Measurements from ENCODE around the gene GALNT17.
"Not testable (repeated sequence)": the region's sequence is repeated elsewhere in the genome, so short reads cannot be mapped to it uniquely, and the experiment has no call there.

Gene GALNT17

DNA sequence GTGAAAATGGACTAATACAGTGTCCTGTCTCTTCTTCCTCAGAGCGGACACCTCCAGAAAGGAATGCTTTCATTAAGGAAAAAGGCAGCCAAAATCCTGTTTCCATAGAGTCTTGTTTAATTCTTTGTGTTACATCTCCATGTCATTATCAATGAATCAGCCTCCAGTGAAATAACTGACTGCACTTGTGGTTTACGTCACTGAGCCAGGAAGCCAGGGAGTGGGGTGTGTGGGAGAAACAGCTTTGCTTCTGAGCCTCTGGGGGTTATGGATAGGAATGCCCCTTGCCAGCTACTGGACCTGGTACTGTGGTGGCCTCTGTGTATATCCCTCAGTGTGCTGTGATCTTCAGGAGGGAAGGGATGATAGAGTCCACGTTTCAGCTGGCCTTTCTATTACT, 416.8 kb downstream of the GALNT17 start:
- DNase-seq (ENCODE audit: low spot score) (no peak), FAIRE-seq (no peak)

DNA sequence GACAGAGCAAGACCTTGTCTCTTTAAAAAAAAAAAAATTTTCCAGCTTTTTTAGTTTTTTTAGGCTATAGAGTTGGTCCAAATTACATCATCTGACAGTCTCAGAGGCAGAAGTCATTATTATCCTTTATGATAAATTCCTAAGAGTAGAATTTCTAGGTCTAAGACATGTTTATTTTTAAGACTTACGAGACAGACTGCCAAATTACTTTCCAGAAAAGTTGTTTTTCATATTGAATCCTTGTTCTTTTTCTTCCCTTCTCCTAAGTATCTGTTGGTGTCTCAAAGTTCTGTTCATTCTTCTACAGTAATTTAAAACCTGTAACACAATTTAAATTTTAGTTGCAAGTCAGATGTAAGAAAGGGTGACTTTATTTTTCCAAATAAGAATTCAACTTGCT, 421.4 kb downstream of the GALNT17 start:
- DNase-seq (ENCODE audit: low spot score) (no peak), FAIRE-seq (no peak)

DNA sequence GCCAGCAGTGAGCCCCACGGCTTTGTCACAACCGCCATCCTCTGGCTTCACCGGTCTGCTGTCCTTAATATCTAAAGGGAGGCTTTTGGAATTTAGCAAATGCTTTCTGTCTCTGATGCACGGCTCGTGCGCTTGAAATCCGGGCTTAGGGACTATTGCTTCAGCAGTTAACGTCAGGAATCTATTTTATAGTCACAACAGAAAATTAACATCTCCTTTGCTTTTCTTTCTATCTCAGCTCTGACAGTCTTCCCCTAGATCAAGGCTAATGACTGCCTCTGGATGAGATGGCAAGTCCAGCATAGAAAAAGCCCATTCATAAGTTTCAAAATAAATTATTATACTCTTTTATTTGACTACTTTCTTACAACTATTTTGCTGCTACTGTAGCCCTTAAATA, 423.8 kb downstream of the GALNT17 start:
- no peak for FAIRE-seq

DNA sequence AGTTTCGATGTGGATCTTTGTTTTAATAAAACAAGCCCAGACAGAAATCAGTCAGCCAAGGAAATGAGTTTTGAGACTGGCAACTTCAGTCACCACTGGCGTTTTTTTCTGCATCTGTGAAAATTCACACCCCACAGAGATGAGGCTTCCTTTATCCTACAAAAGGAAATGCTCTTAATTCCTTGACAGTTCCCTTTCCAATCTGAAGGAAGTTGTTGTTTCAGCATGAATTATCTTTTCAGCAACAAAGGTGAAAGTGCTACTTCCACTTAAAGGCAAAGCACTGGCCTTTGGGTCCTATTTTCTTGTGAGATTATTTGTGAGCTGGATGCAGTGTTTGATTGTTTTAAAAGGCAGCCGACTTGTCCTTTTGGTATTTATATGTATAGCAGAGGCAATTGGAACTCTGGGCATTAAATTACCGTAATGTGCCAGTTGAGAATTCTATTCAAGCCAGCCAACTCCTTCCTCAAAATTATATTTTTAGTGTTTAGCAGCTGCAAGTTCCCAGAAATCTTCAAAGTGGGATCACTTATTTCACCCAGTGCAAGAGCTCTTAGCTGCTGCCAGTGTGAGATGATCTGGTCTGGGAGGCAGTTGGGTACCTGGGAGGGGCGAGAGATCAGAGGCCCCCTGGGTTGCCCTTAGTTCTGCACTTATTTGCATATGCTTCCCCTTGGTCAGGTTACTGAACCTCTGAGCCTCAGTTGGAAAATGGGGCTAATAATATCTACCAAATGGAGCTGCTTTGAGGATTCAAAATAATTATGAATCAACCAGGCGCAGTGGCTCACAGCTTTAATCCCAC, 427.1 kb downstream of the GALNT17 start:
- no peak for FAIRE-seq
- no peak for DNase-seq (ENCODE audit: low spot score)

More for the DNA sequence above, 423.8 kb downstream of the GALNT17 start:
- DNase-seq (ENCODE audit: low spot score), result no peak

DNA sequence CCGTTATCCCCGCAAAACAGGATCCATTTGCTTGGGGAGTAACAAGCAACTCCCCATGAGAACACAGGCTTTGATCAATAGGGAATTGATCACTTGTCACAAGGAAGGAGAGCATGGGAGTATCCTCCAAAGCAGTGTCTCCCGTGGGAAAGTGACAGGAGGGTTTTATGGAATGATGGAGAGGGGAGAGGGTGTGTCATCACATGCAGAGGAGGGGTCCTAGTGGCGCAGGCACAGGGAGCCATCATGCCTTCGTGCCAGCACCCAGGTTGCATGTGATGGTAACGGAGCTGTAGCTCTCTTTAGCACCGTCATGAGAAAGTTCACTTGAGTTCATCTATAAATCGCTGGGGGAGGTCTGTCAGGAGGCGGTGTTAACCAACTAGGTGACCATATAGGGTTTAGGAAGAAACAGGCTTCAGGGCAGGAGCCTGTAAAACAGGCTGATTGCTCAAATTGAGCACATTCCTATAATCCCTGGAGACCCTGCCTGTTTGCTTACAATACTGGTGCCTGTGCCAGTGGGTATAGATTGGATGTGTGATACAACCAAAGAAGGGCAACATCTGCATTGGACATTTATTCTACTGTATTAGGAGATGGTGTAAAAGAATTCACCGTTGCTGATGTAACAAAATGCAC, 428.5 kb downstream of the GALNT17 start:
- DNase-seq (ENCODE audit: low spot score), result no peak
- FAIRE-seq, result no peak

DNA sequence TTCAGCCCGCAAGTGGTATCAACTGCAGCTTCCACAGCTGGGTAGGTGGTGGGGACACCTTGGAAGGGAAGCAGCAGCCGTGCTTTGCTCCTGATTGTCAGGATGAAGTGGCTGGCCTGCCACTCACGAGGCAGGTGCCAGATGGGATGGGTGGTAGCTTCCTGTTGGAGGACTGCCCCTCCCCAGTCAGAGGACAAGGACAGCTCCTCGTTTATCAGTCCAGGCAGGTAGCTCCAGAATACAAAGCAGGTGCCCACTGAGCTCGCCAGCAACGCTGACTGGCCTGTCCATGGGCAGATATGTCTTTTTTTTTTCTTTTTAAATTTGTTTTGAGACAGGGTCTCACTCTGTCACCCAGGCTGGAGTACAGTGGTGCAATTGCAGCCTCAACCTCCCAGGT, 431.3 kb downstream of the GALNT17 start:
- FAIRE-seq (no peak), DNase-seq (ENCODE audit: low spot score) (no peak)

DNA sequence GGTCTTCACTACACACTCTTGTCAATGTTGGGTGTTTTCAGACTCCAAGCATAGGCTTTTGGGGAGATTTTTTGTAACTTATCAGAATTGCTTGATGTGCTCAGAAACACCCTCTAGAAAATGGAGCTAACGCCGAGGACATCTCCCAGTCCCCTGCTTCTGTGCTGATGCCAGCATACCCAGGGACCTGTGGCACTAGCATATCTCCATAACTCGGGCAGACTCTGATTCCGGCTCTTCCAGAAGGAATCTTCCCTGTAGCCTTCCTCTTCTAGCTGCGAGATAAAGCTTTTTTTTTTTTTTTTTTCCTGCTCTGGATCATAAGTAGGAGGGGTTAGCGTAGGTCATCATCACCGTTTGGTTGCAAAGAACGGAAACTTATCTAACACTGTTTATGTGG, 434.4 kb downstream of the GALNT17 start:
- DNase-seq (ENCODE audit: low spot score), result no peak
- FAIRE-seq, result no peak

DNA sequence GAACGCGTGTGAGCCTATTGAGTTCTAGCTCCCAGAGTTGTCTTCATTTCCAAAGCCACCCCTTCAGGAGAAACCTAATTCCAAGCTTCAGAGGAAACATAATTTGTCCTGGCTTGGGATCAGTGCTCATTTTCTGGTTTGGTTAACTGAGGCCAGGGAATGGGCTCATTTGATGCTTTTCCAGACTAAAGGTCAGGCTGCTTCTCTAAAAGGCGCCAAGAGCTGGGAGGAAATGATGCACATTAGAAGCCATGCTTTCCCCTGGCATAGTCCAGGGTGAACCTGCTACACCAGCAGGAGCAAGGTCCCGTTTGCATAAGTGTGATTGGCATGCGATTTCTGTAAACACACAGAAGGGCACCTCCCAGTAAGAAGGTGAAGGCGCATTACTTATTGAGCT, 435.0 kb downstream of the GALNT17 start:
- no peak for FAIRE-seq
- DNase-seq (ENCODE audit: low spot score), result no peak

DNA sequence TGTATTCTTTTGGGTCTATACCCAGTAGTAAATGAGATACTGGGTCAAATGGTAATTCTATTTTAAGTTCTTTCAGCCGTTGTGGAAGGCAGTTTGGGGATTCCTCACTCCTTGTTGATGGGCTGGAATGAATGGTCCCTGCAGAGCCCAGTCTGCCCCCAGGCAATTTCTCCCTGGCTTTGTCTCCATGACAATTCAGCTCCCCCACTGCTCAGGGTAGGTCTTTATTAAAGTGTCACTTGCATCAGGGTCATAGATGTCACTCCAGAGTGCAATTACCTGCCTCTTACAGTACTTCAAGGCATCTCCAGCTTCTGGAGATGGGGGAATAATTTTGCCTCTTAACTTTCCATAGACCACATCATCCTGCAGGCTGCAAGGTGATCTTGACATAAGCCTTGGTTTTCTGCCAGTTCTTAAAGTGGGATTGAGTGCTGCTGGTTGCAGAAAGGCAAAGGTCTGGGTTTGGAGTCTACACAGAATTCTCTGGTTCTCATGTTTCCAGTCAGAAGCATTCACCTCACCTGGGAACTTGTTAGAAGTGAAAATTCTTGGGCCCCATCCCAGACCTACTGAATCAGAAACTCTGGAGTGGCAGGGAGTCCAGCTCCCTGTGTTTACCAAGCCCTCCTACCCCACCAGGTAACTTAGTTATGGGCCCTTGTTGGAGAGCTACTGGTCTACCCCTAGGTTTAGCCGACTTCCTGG, 442.4 kb downstream of the GALNT17 start:
- DNase-seq (ENCODE audit: low spot score), result no peak
- FAIRE-seq, result no peak

DNA sequence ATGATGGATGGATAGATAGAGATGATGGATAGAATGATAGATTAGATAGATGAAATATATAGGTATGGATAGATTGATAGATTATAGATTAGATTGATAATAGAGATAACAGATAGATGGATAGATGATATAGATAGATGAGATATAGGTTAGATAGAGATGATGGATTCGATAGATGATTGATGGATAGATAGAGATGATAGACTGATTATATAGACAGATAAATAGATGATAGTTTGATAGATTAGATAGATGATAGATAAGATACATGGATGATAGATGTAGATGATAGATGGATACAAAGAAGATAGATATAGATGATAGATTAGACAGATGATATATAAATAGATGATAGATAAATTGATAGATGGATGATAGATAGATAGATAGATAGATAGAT, 448.1 kb downstream of the GALNT17 start:
- no peak for DNase-seq (ENCODE audit: low spot score)
- FAIRE-seq, result no peak

DNA sequence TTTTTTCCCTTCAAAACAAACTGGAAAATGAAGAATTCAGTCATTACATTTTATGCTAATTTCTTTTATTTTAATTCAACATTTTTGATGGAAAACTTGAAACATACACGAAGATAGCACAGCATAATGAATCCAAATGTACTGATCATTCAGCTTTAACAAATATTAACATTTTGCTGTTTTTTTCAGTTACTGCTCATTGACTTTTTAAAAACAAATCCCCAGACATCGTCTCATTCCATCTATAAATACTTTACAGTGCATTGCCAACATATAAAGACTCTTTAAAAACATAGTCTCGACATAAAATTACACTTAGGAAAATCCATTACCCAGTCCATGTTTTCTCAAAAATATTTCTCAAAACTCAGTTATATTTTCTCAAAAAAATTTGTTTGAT, 452.3 kb downstream of the GALNT17 start:
- DNase-seq (ENCODE audit: low spot score) (no peak), FAIRE-seq (no peak)

DNA sequence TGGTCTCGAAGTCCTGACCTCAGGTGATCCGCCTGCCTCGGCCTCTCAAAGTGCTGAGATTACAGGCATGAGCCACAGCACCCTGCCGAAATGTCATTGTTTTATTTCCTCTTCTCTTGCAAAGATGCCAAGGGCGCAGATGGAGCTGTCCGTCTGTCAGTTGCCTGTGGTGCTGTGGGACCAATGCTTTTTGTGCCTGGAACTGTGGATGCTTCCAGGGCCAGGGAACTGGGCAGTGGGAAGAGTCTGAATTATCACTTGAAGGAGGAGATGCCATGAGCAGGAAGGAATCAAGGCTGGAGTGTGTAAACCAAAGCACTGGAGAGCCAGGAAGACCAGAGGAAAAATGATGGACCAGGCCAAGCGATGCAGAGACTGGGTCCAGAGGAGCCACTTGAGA, 459.9 kb downstream of the GALNT17 start:
- FAIRE-seq, result no peak

DNA sequence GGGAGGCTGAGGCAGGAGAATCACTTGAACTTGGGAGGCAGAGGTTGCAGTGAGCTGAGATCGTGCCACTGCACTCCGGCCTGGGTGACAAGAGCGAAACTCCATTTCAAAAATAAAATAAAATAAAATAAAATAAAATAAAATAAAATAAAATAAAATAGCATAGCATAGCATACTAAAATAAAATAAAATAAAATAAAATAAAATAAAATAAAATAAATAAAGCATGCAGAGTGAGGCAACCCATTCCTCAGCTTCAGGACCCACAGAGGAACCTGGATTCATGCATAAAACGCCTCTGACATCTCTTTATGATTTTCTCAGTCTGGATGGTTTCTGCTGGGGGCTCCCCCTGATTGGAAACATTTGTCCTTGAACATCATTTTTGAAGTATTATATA, 460.4 kb downstream of the GALNT17 start:
- FAIRE-seq; DNase-seq (ENCODE audit: low spot score): not testable (repeated sequence)

More for the DNA sequence above, 459.9 kb downstream of the GALNT17 start:
- DNase-seq (ENCODE audit: low spot score), result no peak

DNA sequence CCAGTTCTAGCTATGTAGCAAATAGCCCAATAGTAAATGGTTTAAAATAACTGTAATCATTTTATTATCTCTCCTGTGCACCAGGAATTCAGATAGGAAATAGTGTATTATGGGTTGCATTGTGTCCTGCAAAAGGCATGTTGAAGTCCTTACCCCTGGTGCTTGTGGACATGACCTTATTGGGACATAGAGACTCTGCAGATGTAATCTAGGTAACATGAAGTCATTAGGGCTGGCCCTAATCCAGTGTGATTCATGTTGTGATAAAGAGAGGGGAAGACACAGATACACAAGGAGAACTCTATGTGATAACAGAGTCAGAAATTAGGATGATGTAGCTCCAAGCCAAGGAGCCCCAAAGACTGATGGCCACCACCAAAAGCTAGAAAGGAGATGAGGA, 462.8 kb downstream of the GALNT17 start:
- FAIRE-seq (no peak), DNase-seq (ENCODE audit: low spot score) (no peak)

DNA sequence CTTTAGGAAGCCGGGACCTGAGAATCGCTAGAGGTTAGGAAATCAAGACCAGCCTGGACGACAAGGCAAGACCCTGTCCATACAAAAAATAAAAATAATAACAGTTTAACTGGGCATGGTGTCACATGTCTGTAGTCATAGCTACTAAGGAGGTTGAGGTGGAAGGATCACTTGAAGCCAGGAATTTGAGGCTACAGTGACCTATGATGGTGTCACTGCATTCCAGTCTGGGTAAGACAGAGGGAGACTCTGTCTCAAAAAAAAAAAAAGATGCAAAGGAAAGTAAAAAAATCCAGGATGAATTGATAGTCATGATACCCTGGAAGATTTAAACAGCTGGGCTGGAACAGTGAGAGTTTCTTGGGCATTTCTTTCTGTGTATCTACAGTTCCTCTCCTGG, 463.2 kb downstream of the GALNT17 start:
- no peak for FAIRE-seq
- DNase-seq (ENCODE audit: low spot score), result no peak

DNA sequence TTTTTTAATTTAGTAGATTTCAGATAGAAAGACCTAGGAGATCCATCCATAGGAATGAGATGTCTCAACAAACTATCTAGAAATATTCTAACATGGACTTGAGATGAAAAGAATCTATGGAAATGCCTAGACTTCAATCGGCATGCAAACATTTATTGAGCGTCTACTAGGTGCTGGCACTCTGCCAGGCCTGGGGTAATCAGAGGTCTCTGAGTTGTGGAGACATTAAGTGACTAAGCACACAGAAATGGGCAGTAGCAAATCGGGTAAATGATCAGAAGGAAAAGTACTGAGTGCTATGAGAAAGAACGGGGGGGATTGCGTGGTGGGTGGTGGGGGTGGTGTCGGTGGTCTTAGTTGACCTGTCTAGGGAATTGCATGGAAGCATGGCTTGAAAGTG, 466.6 kb downstream of the GALNT17 start:
- no peak for FAIRE-seq

DNA sequence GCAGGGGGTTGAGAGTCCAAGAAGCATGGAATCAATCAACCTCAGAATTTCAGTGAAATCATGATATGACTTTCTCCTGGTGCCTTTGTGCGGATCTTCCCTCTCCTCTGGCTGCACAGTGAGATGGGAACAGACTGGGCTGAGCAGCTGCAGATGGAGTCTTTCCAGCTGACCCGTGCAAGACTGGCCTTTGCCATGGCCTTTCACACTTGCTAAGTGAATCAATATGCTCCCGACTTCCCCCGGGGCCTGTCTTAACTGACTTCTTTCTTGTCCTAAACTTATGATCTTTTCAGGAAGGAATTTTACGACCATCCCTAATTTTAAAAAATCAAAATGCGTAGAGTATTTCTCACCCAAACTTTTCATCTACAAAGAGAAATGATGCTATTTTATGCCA, 469.9 kb downstream of the GALNT17 start:
- no peak for FAIRE-seq
- DNase-seq (ENCODE audit: low spot score), result no peak

More for the DNA sequence above, 466.6 kb downstream of the GALNT17 start:
- DNase-seq (ENCODE audit: low spot score), result no peak

DNA sequence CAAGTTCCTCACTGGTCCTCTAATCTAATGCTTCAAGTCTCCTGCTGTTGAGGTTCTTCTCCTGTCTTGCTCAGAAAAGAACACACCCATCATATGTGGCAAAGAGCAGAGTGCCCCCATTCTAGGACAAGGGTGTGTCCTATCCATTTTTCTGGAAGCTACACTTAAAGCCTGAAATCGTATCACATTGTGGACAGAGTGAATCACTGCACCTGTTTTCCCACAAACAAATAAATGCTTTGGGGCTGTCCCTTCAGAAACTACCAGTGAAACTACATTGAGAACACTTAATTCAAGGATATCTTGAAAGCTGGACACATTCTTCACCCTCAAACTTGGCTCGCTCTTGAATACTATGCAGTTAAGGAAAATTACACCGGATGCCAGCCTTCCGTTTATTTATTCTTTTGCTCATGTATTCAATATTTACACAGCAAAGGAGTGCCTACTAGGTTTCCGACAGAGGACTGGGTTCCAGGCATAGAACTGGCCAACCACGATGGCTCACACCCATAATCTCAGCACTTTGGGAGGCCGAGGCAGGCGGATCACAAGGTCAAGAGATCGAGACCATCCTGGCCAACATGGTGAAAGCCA, 473.0 kb downstream of the GALNT17 start:
- DNase-seq (ENCODE audit: low spot score) (no peak), FAIRE-seq (no peak)

DNA sequence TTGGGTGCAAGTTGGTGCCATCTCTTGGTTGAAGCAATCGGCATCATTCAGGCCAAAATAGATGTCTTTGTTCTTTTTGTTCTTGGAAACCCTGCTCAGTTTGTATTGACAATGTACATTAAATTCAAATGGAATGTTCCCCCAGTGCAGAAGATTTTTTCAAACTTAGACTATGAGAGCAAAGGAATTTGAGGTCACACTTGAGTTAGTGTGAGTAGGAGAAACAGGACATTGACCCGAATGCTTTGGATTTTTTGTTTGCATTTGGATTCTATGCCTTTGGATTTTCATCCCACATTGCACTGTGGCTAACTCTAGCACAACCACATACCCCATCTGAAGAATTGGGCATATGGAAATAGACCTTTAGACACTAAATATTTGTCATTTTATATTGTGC, 480.0 kb downstream of the GALNT17 start:
- FAIRE-seq (no peak), DNase-seq (ENCODE audit: low spot score) (no peak)

DNA sequence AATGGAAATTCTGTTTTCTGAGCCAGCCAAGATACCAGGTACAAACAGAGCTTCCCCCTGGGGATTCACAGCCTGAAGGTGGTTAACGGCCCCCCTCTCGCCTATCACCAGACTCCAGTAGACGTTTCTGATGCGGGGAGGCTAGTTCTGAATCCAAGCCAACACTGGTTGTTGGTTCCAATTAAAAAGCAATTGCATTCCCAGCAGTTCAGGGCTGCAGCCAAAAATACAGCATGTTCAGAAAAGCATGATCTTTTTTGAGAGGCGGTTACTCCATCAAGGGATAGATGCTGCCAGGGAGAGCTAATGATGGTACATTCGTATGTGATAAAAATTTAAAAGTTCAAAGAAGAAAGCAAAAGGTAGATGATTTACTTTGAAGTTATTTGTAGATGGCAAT, 481.0 kb downstream of the GALNT17 start:
- FAIRE-seq (no peak), DNase-seq (ENCODE audit: low spot score) (no peak)

DNA sequence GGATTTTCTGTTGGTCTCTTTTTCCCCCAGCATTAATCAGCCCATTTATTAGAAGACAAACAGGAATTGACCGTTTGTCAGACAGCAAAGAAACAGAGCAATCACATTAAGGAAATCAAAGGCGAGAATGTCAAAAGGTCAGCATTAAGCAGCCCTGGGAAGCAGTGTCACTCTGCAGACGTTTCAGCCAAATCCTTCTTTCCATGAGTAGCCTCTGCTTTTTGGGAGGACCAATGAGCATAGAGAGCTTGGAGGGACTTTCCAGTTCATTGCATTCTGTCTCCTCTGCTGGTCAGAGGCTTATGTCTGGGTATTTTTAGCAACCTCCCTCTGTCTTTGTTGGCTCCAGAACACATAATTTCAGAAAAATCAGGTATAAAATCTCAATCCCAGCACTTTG, 481.4 kb downstream of the GALNT17 start:
- DNase-seq (ENCODE audit: low spot score), result no peak
- FAIRE-seq, result no peak

DNA sequence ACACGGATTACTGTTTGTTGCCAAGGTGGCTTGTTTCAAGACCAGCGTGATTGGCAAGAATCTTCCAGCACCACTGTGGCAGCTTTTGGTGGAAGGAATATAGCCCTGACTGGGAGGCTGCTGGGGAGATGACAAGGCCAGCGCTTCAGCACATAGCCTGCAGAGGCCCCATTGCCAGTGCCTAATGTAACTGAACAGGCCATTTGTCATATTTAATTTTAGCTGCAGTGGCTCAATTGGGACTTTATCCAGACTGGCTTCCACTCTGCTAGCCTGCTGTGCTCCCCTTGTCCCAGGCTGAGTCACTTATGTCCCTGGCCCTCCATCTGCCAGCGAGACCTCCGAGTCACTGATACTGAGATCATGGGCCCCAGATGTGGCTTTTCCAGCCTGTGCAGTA, 483.1 kb downstream of the GALNT17 start:
- no peak for DNase-seq (ENCODE audit: low spot score)
- no peak for FAIRE-seq
